PC-9 (cell line): ENCODE data around the gene ARGFX.

ENCODE experiments used
- EZH2 ChIP-seq: fragments of 200-600 bp; sonication (generic); IDR thresholded peaks from 2 replicates; pipeline ENCODE4 v1.8.0; 2017; ENCODE audit warnings: antibody characterized with exemption, low read depth
- TF ChIP-seq, protein P1 (sequence below): fragments of 200-600 bp; sonication (generic); conservative IDR thresholded peaks from 2 replicates; pipeline ENCODE4 v1.6.1; 2017; ENCODE audit warnings: mixed run types, antibody characterized with exemption, mild to moderate bottlenecking, moderate library complexity

DNA sequence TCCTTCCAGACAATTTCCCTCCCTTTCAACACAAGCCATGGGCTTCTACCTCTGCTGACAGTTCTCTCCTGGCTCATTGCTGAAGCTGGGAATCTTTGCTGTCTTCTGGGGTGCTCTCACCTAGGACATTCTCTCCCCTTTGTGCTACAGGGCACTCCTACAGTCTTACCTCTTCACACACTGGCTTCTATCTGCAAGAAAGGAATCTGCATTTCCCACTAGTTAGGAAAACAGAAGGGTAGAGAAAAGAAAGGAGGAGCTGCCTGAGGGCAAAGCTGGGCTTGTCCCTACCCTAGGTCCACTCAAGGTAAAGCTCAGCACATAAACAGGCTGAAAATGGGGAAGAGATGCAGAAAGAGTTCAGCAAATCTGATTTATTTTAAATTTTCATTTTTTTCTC is 5.6 kb upstream of the ARGFX start:
- TF ChIP-seq, protein P1, sequence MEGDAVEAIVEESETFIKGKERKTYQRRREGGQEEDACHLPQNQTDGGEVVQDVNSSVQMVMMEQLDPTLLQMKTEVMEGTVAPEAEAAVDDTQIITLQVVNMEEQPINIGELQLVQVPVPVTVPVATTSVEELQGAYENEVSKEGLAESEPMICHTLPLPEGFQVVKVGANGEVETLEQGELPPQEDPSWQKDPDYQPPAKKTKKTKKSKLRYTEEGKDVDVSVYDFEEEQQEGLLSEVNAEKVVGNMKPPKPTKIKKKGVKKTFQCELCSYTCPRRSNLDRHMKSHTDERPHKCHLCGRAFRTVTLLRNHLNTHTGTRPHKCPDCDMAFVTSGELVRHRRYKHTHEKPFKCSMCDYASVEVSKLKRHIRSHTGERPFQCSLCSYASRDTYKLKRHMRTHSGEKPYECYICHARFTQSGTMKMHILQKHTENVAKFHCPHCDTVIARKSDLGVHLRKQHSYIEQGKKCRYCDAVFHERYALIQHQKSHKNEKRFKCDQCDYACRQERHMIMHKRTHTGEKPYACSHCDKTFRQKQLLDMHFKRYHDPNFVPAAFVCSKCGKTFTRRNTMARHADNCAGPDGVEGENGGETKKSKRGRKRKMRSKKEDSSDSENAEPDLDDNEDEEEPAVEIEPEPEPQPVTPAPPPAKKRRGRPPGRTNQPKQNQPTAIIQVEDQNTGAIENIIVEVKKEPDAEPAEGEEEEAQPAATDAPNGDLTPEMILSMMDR = no peak
- TF ChIP-seq EZH2 = no peak
